HL-60/S4 (cell line): ENCODE data around the gene GABBR1.

Source experiments
- in situ Hi-C: fragments of 300-500 bp; cut with MboI; formaldehyde crosslinking; loops from 2 replicates; pipeline ENCODE4 v1.14.3; 2022; ENCODE audit warnings: low sequenced_read_pairs

The GABBR1 gene

DNA sequence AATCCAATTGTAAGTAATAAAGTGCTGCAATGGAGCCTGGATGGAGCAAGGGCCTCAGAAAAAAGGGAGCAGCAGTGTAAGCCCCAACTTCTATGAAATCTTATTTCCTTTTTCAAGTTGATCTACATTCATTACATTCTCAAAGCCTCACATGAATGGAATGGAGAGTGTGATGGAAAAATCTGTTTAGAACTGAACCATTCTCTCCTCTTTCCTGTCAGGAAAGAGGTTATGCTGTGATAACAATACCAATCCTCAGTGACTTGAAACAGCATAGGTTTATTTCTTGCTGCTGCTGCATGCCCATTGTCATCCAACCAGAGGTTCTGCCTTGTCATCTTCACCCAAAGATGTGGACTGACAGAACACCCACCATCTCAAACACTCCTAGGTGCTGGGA lies 56.9 kb downstream of the GABBR1 start:
- in situ Hi-C loops, result loop anchor here (25.0 kb wide), 2 partner anchors 539 to 889 kb away; partner anchors contain the start of gene OR2W1

DNA sequence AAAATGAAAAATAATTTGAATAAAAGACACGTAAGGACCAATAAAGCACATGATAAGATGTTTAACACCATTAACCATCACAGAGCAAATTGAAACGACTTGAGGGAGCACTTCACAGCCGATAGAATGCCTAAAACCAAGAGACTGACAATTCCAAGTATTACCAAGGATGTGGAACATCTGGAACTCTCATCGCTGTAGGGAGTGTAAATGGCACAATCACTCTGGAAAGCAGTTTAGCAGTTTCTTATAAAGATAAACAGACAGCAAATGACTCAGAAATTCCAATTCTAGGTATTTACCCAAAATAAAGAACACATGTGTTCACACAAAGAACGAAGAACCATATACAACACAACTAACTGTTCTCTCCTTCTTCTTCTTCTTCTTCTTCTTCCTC lies 65.0 kb downstream of the GABBR1 start:
- in situ Hi-C loops, result no loop called here

- in situ Hi-C loops, result no loop called here
These were observed 65.4 kb downstream of the GABBR1 start for GRCh38 chr6:29567541-29567940.

DNA sequence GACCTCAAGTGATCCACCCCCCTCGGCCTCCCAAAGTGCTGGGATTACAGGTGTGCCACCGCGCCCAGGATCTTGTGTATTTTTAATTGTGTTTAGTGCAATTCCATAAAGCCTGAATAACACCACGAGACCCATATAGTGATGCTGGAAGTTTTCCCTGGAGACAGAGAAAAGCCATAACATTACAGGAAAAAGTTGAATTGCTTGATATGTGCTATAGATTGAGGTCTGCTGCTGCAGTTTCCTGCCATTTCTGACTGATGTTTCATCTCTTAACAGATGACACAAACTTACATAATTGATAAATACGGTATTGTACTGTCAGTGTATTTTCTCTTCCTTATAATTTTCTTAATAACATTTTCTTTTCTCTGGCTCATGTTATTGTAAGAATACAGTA lies 66.1 kb downstream of the GABBR1 start:
- in situ Hi-C loops, result no loop called here

GRCh38 chr6:29564875-29565274 lies 68.1 kb downstream of the GABBR1 start:
- in situ Hi-C loops, result no loop called here

DNA sequence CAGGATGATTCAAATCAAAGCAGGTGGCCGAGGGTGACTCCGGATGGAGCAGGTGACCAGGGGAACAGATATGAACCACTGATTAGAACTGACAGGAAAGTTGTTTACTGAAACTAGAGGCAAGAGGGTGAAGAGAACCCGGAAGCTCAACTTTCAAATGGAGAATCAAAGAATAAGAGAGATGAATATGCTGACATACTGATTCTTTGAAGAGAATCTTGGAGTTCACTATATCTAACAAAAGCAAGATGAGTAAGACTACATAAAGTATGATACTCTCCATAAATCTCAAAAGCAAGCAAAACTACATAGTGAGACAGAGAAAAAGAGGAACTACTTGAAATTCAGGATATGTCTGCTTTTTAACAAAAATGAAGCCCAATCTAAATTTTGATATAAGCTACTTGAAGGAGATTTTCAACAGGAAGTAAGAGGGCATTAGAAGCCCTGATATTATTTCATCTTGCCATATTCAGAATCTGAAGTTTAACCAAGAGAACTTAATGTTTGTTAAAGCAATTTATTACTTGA lies 69.5 kb downstream of the GABBR1 start:
- in situ Hi-C loops, result no loop called here

DNA sequence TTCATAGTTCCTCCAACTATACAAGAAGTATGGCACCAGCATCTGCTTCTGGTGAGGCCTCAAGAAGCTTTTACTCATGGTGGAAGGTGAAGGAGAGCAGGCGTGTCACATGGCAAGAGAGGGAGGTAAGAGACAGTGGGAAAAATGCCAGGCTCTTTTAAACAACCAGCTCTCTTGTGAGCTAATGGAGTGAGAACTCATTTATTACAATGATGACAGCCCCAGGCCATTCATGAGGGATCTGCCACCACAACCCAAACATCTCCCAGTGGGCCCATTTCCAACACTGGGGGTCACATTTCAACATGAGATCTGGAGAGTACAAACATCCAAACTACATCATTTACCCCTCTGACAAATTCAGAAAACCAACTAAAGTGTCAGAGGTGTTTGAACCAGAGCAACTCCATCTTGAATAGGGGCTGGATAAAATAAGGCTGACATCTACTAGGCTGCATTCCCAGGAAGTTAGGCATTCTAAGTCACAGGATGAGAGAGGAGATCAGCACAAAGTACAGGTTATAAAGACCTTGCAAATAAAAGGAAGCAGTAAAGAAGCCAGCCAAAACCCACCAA lies 71.3 kb downstream of the GABBR1 start:
- in situ Hi-C loops, result no loop called here

GRCh38 chr6:29561091-29561490 lies 71.9 kb downstream of the GABBR1 start:
- in situ Hi-C loops, result no loop called here

DNA sequence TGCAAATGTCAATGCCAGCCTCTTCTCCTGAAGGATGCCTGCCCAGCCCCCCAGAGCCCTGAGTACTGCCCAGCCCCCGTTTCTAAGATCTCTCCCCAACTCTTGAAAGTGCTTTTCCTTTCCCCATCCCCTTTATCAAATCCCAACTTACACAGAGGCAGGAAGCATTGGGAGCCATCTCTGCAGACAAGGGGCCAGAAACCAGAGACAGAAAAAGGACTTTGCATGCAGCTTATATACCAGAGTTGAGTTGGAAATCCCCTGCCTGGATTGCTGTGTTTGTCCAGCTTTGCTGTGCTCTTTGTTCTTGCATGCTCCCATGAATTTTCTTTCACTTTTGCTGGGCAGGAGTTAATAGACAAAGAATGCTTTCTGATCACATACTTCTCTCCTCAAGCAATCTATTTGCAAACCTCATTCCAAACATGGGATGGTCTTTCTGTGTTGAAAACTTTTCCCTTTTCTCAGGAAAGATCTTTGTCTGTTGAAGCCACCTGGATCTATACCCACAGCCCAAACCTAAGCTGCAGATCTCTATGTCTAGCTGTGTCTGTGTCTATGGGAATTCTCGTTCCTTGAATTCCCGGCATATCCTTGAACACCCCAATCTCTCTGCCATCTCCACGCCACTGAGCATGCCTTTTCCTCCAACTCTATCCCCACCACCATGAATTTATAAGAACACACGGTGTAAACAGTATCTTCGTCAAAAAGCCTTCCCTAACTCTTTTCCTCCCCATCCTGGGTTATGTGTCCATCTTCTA lies 73.3 kb downstream of the GABBR1 start, which contains the start of gene UBD:
Gene UBD, minus strand, starts transcription at position 209 of the 764 bp plus-strand sequence. Its CDS starts 31 bp downstream, at position 178.
- in situ Hi-C loops, result no loop called here

GRCh38 chr6:29558439-29559079 lies 74.4 kb downstream of the GABBR1 start:
- in situ Hi-C loops, result no loop called here

- in situ Hi-C loops, result no loop called here
These were observed 75.7 kb downstream of the GABBR1 start for GRCh38 chr6:29557320-29557719.

- in situ Hi-C loops, result no loop called here
These were observed 78.2 kb downstream of the GABBR1 start for GRCh38 chr6:29554764-29555163.

DNA sequence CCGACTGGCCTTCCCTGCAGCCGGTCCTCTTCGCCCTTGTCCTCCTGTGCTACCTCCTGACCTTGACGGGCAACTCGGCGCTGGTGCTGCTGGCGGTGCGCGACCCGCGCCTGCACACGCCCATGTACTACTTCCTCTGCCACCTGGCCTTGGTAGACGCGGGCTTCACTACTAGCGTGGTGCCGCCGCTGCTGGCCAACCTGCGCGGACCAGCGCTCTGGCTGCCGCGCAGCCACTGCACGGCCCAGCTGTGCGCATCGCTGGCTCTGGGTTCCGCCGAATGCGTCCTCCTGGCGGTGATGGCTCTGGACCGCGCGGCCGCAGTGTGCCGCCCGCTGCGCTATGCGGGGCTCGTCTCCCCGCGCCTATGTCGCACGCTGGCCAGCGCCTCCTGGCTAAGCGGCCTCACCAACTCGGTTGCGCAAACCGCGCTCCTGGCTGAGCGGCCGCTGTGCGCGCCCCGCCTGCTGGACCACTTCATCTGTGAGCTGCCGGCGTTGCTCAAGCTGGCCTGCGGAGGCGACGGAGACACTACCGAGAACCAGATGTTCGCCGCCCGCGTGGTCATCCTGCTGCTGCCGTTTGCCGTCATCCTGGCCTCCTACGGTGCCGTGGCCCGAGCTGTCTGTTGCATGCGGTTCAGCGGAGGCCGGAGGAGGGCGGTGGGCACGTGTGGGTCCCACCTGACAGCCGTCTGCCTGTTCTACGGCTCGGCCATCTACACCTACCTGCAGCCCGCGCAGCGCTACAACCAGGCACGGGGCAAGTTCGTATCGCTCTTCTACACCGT lies 79.5 kb downstream of the GABBR1 start:
- in situ Hi-C loops, result no loop called here

DNA sequence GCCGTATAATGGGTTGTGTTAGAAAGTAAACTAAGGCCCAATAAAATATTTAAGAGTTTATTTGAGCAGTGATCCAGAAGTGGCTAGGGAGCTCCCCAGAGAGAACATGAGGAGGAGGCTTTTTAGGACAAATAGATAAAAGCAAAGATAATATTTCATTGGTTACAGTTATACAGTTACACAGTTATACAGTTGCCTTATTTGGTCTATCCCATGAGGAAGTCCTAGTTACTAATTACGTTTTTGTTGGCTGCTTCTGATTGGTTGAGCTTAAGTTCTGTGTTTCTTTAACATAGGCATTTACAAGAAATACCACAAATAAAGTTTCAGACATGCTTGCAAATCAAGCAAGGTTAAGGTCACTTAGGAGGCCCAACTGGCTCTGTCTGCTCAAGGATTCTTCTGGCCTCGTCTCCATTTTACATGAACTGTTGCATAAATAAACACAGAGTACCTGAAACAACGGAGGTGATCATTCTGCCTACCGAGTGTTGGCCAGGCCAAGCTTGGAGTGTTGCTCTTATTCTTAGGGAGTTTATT lies 80.4 kb downstream of the GABBR1 start:
- in situ Hi-C loops, result no loop called here

DNA sequence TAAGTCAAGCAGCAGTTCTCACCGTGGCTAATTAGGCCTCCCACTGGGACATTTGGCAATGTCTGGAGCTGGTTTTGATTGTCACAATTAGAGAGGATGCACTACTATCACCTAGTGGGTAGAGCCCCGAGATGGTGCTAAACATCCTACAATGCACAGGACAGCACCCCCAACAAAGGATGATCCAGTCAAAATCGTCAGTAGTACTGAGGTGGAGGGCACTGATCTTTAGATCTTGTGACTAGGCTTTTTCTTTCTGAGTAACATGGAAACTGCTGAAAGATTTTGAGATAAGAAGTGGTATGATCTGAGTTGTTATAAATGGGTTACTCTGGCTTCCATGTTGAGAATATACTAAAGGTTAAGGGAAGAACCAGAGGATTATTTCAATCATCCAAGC lies 85.4 kb downstream of the GABBR1 start:
- in situ Hi-C loops, result no loop called here

DNA sequence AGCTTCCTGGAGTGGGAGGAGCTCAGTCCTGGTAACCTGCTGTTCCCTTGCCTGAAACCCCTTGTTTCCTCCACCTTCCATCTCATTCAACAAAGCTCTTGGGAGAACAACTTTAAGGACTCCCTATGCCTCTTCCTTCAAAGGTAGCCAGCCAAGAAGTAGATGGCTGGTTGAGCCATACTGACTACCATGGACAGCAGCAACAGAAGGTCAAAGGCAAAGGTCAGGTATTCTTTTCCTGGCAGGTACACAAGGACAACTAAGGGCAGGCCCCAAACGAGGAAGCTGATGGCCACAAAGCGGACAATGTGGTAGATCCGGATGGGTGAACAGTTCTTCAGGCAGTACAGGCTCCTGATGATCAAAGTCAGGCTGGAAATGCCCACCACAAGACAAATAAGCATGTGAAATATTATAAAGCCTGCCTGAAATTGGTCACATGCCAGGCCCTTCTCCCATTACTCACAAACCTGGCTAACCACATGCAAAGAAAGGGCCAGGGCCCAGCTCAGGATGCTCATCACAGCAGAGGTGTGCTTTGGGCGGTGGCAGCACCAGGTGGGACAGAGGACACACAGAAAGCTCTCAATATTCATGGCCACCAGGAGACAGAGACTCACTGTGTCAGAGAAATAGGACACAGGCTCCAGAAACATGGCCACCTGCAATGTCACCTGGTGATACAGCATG lies 95.1 kb downstream of the GABBR1 start:
- in situ Hi-C loops, result no loop called here

- in situ Hi-C loops, result no loop called here
These were observed 100.5 kb downstream of the GABBR1 start for GRCh38 chr6:29532320-29532951.

DNA sequence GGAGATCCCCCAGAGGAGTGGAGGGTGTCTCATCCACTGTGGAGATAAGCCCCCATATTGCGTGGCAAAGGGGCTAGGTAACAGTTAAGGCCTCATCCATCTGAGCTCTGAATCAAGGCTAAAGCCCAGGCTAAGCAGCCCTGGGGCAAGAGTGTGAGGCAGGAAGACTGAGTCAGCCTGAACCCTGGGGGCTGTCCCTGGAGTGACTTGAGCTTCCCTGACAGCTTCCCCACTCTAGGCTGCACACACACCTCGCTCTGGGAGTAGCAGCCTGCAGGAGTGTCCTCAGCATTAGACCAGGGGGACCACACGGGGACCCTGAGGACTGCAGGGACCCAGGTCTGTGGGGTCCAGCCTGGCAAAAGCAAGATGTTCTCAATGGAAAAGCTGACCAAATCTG lies 101.3 kb downstream of the GABBR1 start:
- in situ Hi-C loops, result no loop called here

- in situ Hi-C loops, result no loop called here
These were observed 102.2 kb downstream of the GABBR1 start for GRCh38 chr6:29530671-29531310.
